K562 (cell line): Measurements from ENCODE around the gene GNB2. TPM values are rescaled to one million over a fixed set of nuclear protein-coding genes. Genes with fewer than 3 reads are reported as not detected.

Experiments
- ATF1 ChIP-seq, 2 experiments: fragments of 450-650 bp in 1 of 2; IDR thresholded peaks; 2 replicates each; pipeline ENCODE4 v1.6.1; 2016; ENCODE audit warnings: missing compliant biosample characterization in 1 of 2, missing genetic modification characterization in 1 of 2
- IRF2 ChIP-seq: sonication (generic); formaldehyde crosslinking; IDR thresholded peaks from 2 replicates; pipeline ENCODE4 v1.8.1; 2022; ENCODE audit warnings: mild to moderate bottlenecking, missing genetic modification reagents
- PKNOX1 ChIP-seq: fragments of 450-650 bp; IDR thresholded peaks from 2 replicates; pipeline ENCODE4 v1.6.1; 2016
- SPI1 ChIP-seq: IDR thresholded peaks from 2 replicates; pipeline ENCODE4 v1.6.1; 2011; ENCODE audit warnings: low read depth, low read length, control low read depth, borderline replicate concordance
- ZFP91 ChIP-seq: sonication (generic); formaldehyde crosslinking; IDR thresholded peaks from 2 replicates; pipeline ENCODE4 v1.8.0; 2022; ENCODE audit warnings: mild to moderate bottlenecking, missing genetic modification reagents
- polyA plus RNA-seq, 8 experiments: library from polyadenylated mRNA; depleted of rRNA in 4 of 8; stranded (reverse) in 5 of 8; unstranded in 3 of 8; fragments of >200 nt; fragmentation: Nextera tagmentation in 2 of 8; fragmentation: Illumina TruSeq in 1 of 8; extraction: Ambion mirVana in 2 of 8; extraction: Trizol in 1 of 8; gene quantifications; 2 replicates each; pipeline versions ENCODE4 v1.2.1 to v1.2.3, GENCODE V29; 2011 to 2014; ENCODE audit warnings: inconsistent platforms in 1 of 8, missing spikeins in 1 of 8
- total RNA-seq, 7 experiments: library from RNA; depleted of rRNA in 6 of 7; stranded (reverse); fragments of >200 nt in 6 of 7; fragmentation: Illumina TruSeq in 2 of 7; extraction: Trizol in 2 of 7; gene quantifications; 2 replicates each; pipeline versions ENCODE4 v1.2.1 to v1.2.3, GENCODE V29; 2011 to 2021; ENCODE audit warnings: low replicate concordance in 1 of 7
- TF ChIP-seq, protein P1 (sequence below): sonication (generic); formaldehyde crosslinking; IDR thresholded peaks from 2 replicates; pipeline ENCODE4 v1.9.0; 2022; ENCODE audit warnings: mild to moderate bottlenecking, missing genetic modification reagents
- TF ChIP-seq, protein P2 (sequence below), 2 experiments: fragments of 150-350 bp in 1 of 2; IDR thresholded peaks; 2 replicates each; pipeline ENCODE4 v1.6.1; 2012 to 2016; ENCODE audit warnings: low read depth in 2 of 2, low read length in 2 of 2, mild to moderate bottlenecking in 1 of 2, moderate library complexity in 1 of 2

Gene GNB2
- total and polyA plus RNA-seq, 9 of the 15 experiments (the other 6 are each of a cell fraction or from before 2014, with no cell fraction given): 0.65 to 320 (median 104) TPM

DNA sequence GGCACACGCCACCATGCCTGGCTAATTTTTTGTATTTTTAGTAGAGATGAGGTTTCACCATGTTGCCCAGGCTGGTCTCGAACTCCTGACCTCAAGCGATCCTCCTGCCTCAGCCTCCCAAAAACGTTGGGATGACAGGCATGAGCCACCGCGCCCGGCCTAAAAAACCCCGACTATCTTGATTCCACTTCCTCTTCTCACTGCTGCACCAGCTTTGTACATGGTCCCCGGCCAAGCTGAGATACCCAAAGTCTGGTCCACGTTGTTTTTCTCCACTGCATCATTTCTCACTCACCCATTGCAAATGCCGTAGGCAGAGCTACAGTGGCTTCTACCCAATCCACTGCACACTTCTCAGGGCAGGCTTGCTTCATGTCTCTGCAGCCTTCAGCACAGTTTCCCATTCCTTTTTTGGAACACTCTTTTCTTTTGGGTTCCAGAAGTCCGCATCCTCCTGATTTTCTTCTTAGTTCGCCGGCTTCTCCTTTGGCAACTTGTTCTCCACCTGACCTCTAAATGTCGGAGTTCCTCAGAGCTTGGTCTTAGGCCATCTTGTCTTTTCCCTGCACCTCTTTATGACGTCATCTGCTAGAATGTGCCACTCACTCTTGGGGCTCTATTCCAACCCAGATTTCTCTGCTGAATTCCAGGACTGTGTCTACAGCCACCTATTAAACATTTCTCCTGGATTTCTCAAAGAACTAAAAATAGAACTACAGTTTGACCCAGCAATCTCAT is 6.0 kb upstream of the GNB2 start (continued):
- TF ChIP-seq SPI1: peak; percentile 92
- TF ChIP-seq ZFP91 (CRISPR knock-in tag): no peak
- no peak for TF ChIP-seq IRF2 (CRISPR knock-in tag)
- TF ChIP-seq PKNOX1: peak; percentile 34; the same call in 1 of the 2 replicates
- TF ChIP-seq, protein P1, sequence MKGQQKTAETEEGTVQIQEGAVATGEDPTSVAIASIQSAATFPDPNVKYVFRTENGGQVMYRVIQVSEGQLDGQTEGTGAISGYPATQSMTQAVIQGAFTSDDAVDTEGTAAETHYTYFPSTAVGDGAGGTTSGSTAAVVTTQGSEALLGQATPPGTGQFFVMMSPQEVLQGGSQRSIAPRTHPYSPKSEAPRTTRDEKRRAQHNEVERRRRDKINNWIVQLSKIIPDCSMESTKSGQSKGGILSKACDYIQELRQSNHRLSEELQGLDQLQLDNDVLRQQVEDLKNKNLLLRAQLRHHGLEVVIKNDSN (CRISPR knock-in tag): no peak
- no peak for TF ChIP-seq ATF1 (CRISPR knock-in tag; IDR thresholded peaks at IDR 0.05)
- TF ChIP-seq ATF1 (tag; IDR thresholded peaks at IDR 0.05): peak; percentile 64; the same call in 1 of the 2 replicates
- TF ChIP-seq, protein P2, sequence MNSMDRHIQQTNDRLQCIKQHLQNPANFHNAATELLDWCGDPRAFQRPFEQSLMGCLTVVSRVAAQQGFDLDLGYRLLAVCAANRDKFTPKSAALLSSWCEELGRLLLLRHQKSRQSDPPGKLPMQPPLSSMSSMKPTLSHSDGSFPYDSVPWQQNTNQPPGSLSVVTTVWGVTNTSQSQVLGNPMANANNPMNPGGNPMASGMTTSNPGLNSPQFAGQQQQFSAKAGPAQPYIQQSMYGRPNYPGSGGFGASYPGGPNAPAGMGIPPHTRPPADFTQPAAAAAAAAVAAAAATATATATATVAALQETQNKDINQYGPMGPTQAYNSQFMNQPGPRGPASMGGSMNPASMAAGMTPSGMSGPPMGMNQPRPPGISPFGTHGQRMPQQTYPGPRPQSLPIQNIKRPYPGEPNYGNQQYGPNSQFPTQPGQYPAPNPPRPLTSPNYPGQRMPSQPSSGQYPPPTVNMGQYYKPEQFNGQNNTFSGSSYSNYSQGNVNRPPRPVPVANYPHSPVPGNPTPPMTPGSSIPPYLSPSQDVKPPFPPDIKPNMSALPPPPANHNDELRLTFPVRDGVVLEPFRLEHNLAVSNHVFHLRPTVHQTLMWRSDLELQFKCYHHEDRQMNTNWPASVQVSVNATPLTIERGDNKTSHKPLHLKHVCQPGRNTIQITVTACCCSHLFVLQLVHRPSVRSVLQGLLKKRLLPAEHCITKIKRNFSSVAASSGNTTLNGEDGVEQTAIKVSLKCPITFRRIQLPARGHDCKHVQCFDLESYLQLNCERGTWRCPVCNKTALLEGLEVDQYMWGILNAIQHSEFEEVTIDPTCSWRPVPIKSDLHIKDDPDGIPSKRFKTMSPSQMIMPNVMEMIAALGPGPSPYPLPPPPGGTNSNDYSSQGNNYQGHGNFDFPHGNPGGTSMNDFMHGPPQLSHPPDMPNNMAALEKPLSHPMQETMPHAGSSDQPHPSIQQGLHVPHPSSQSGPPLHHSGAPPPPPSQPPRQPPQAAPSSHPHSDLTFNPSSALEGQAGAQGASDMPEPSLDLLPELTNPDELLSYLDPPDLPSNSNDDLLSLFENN (IDR thresholded peaks at IDR 0.05; ENCODE audit: low read depth in 2 of 2, low read length in 2 of 2): no peak
